ENCODE measurements around the gene VEZT. TPM values are rescaled to one million over a fixed set of nuclear protein-coding genes. Genes with fewer than 3 reads are reported as not detected.
"Not testable (repeated sequence)": the region's sequence is repeated elsewhere in the genome, so short reads cannot be mapped to it uniquely, and the experiment has no call there.

Gene VEZT
- total RNA-seq, 1 donor from 2014 or later = 89.9 TPM

- DNase-seq (ENCODE audit: low spot score) = no peak
- peaks cover 5% of the 10 kb centered on the region for H3K36me3 Mint-ChIP-seq (ENCODE audit: low read depth, unreplicated experiment)
- H3K27me3 Mint-ChIP-seq (ENCODE audit: unreplicated experiment) = peaks cover 5% of the 10 kb centered on the region
- no peaks in the 10 kb centered on the region for H3K9me3 Mint-ChIP-seq (ENCODE audit: unreplicated experiment)
- H3K4me1 Mint-ChIP-seq (ENCODE audit: unreplicated experiment) = peaks cover 18% of the 10 kb centered on the region
- H3K27ac Mint-ChIP-seq (ENCODE audit: unreplicated experiment) = peak overlapping the region; percentile 20
- no peak for TF ChIP-seq CTCF (IDR thresholded peaks at IDR 0.05; ENCODE audit: unreplicated experiment)
- H3K4me3 Mint-ChIP-seq (ENCODE audit: unreplicated experiment) = no peak overlapping the region
Measured at GRCh38 chr12:95192271-95192670, 25.3 kb upstream of the VEZT start.

- peaks cover 14% of the 10 kb centered on the region for H3K4me1 Mint-ChIP-seq (ENCODE audit: unreplicated experiment)
Measured at GRCh38 chr12:95193139-95193538, 24.5 kb upstream of the VEZT start.

GRCh38 chr12:95195122-95195521, 22.5 kb upstream of the VEZT start:
- Mint-ChIP-seq H3K27ac (ENCODE audit: unreplicated experiment) (no peak overlapping the region), H3K4me1 (ENCODE audit: unreplicated experiment) (peaks cover 8% of the 10 kb centered on the region), H3K9me3 (ENCODE audit: unreplicated experiment) (no peaks in the 10 kb centered on the region), H3K4me3 (ENCODE audit: unreplicated experiment) (no peak overlapping the region), H3K27me3 (ENCODE audit: unreplicated experiment) (peaks cover 3% of the 10 kb centered on the region), H3K36me3 (ENCODE audit: low read depth, unreplicated experiment) (peaks cover 10% of the 10 kb centered on the region)
- DNase-seq (ENCODE audit: low spot score) = no peak
- no peak for TF ChIP-seq CTCF (IDR thresholded peaks at IDR 0.05; ENCODE audit: unreplicated experiment)

More at GRCh38 chr12:95193139-95193538, 24.5 kb upstream of the VEZT start:
- no peaks in the 10 kb centered on the region for H3K9me3 Mint-ChIP-seq (ENCODE audit: unreplicated experiment)
- H3K4me3 Mint-ChIP-seq (ENCODE audit: unreplicated experiment) = no peak overlapping the region
- peaks cover 3% of the 10 kb centered on the region for H3K27me3 Mint-ChIP-seq (ENCODE audit: unreplicated experiment)
- TF ChIP-seq CTCF (IDR thresholded peaks at IDR 0.05; ENCODE audit: unreplicated experiment) = no peak
- no peak overlapping the region for H3K27ac Mint-ChIP-seq (ENCODE audit: unreplicated experiment)
- peaks cover 5% of the 10 kb centered on the region for H3K36me3 Mint-ChIP-seq (ENCODE audit: low read depth, unreplicated experiment)
- no peak for DNase-seq (ENCODE audit: low spot score)

GRCh38 chr12:95196875-95197569, 20.6 kb upstream of the VEZT start:
- H3K4me1 Mint-ChIP-seq (ENCODE audit: unreplicated experiment) = peaks cover 27% of the 10 kb centered on the region
- H3K36me3 Mint-ChIP-seq (ENCODE audit: low read depth, unreplicated experiment); DNase-seq (ENCODE audit: low spot score); H3K4me3 Mint-ChIP-seq (ENCODE audit: unreplicated experiment); H3K27ac Mint-ChIP-seq (ENCODE audit: unreplicated experiment); H3K27me3 Mint-ChIP-seq (ENCODE audit: unreplicated experiment); H3K9me3 Mint-ChIP-seq (ENCODE audit: unreplicated experiment): not testable (repeated sequence)

DNA sequence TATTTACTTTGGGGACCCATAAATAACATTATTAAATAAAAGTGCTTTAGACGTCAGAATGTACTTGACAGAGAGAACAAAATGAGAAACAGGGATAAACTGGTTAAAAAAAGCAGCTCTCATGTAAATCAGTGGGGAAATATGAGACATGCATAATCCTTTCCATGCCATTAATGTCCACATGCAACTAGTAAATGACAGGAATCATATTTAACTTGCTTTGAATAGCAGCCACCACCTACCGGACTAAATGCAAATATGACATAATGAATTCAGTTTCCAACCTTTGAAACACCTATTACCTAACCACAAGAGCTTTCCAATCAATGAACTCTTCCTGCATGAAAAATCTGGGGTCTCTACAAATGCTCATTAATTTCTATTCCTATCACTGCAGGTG, 20.0 kb upstream of the VEZT start:
- no peak for DNase-seq (ENCODE audit: low spot score)
- H3K27ac Mint-ChIP-seq (ENCODE audit: unreplicated experiment) = no peak overlapping the region
- H3K27me3 Mint-ChIP-seq (ENCODE audit: unreplicated experiment) = peaks cover 3% of the 10 kb centered on the region
- H3K4me3 Mint-ChIP-seq (ENCODE audit: unreplicated experiment) = no peak overlapping the region
- TF ChIP-seq CTCF (IDR thresholded peaks at IDR 0.05; ENCODE audit: unreplicated experiment) = no peak
- no peaks in the 10 kb centered on the region for H3K9me3 Mint-ChIP-seq (ENCODE audit: unreplicated experiment)
- H3K36me3 Mint-ChIP-seq (ENCODE audit: low read depth, unreplicated experiment) = peaks cover 7% of the 10 kb centered on the region
- peaks cover 24% of the 10 kb centered on the region for H3K4me1 Mint-ChIP-seq (ENCODE audit: unreplicated experiment)

Data from endothelial cell (in vitro differentiated cells).